KOPT-K1 (cell line): ENCODE data around the gene EXOC3L4.

Experiments used
- H3K27ac ChIP-seq: fragments of 200-600 bp; sonication (generic); 2 replicates; pipeline ENCODE4 v1.5.1; 2016; ENCODE audit warnings: antibody characterized with exemption, mild to moderate bottlenecking, low read depth, low read length; ENCODE audit not compliant: poor library complexity, severe bottlenecking
- H3K36me3 ChIP-seq: fragments of 200-600 bp; sonication (generic); 2 replicates; pipeline ENCODE4 v1.5.1; 2017; ENCODE audit warnings: antibody characterized with exemption, mild to moderate bottlenecking, low read length, moderate library complexity; ENCODE audit not compliant: insufficient read depth
- H3K9me3 ChIP-seq: fragments of 200-600 bp; sonication (generic); 2 replicates; pipeline ENCODE4 v1.5.1; 2017; ENCODE audit warnings: antibody characterized with exemption, low read length, mild to moderate bottlenecking; ENCODE audit not compliant: insufficient read depth, poor library complexity, severe bottlenecking

Gene EXOC3L4

GRCh38 chr14:103095210-103095778 is 769 bp downstream of the EXOC3L4 start:
- Histone ChIP-seq H3K36me3 (no peaks in the 10 kb centered on the region), H3K27ac (no peak overlapping the region), H3K9me3 (no peaks in the 10 kb centered on the region)

- Histone ChIP-seq H3K36me3 (no peaks in the 10 kb centered on the region), H3K27ac (no peak overlapping the region)
These were observed 1.9 kb downstream of the EXOC3L4 start for GRCh38 chr14:103096387-103096786.

GRCh38 chr14:103097244-103097993 is 2.9 kb downstream of the EXOC3L4 start:
- Histone ChIP-seq H3K36me3 (no peaks in the 10 kb centered on the region), H3K9me3 (no peaks in the 10 kb centered on the region), H3K27ac (no peak overlapping the region)

More at GRCh38 chr14:103096387-103096786, 1.9 kb downstream of the EXOC3L4 start:
- H3K9me3 ChIP-seq, result no peaks in the 10 kb centered on the region

GRCh38 chr14:103097994-103098957 is 3.8 kb downstream of the EXOC3L4 start:
- H3K9me3 ChIP-seq, result no peaks in the 10 kb centered on the region
- H3K27ac ChIP-seq, result no peak overlapping the region
- H3K36me3 ChIP-seq, result no peaks in the 10 kb centered on the region

GRCh38 chr14:103099081-103099732 is 4.7 kb downstream of the EXOC3L4 start:
- Histone ChIP-seq H3K27ac (no peak overlapping the region), H3K9me3 (no peaks in the 10 kb centered on the region), H3K36me3 (no peaks in the 10 kb centered on the region)

GRCh38 chr14:103099733-103100280 is 5.3 kb downstream of the EXOC3L4 start:
- Histone ChIP-seq H3K36me3 (no peaks in the 10 kb centered on the region), H3K9me3 (no peaks in the 10 kb centered on the region), H3K27ac (no peak overlapping the region)

GRCh38 chr14:103100281-103101121 is 6.0 kb downstream of the EXOC3L4 start:
- Histone ChIP-seq H3K9me3 (no peaks in the 10 kb centered on the region), H3K27ac (no peak overlapping the region), H3K36me3 (no peaks in the 10 kb centered on the region)

- no peak overlapping the region for H3K27ac ChIP-seq
- no peaks in the 10 kb centered on the region for H3K36me3 ChIP-seq
- no peaks in the 10 kb centered on the region for H3K9me3 ChIP-seq
These were observed 6.9 kb downstream of the EXOC3L4 start for GRCh38 chr14:103101257-103101962.

- Histone ChIP-seq H3K9me3 (no peaks in the 10 kb centered on the region), H3K27ac (no peak overlapping the region)
These were observed 7.6 kb downstream of the EXOC3L4 start for GRCh38 chr14:103101963-103102688.

GRCh38 chr14:103102689-103103260 is 8.2 kb downstream of the EXOC3L4 start:
- H3K9me3 ChIP-seq, result no peaks in the 10 kb centered on the region

More at GRCh38 chr14:103101963-103102688, 7.6 kb downstream of the EXOC3L4 start:
- no peaks in the 10 kb centered on the region for H3K36me3 ChIP-seq

GRCh38 chr14:103103461-103104388 is 9.2 kb downstream of the EXOC3L4 start:
- H3K27ac ChIP-seq, result no peak overlapping the region
- H3K9me3 ChIP-seq, result no peaks in the 10 kb centered on the region

More at GRCh38 chr14:103102689-103103260, 8.2 kb downstream of the EXOC3L4 start:
- Histone ChIP-seq H3K27ac (no peak overlapping the region), H3K36me3 (no peaks in the 10 kb centered on the region)

GRCh38 chr14:103104389-103104653 is 9.8 kb downstream of the EXOC3L4 start:
- H3K9me3 ChIP-seq, result no peaks in the 10 kb centered on the region
- H3K36me3 ChIP-seq, result no peaks in the 10 kb centered on the region
- H3K27ac ChIP-seq, result no peak overlapping the region

More at GRCh38 chr14:103103461-103104388, 9.2 kb downstream of the EXOC3L4 start:
- no peaks in the 10 kb centered on the region for H3K36me3 ChIP-seq
